GM12892 (cell line): ENCODE results near the gene SH3RF3.

Experiments
- POLR2A ChIP-seq: IDR thresholded peaks from 2 replicates; pipeline ENCODE4 v1.6.1; 2011; ENCODE audit warnings: low read depth, low read length, control low read depth
- POLR2AphosphoS5 ChIP-seq: IDR thresholded peaks from 2 replicates; pipeline ENCODE4 v1.6.1; 2011; ENCODE audit warnings: low read depth, low read length, control low read depth

GRCh38 chr2:109180786-109181185, 51.8 kb downstream of the SH3RF3 start:
- TF ChIP-seq POLR2A = no peak
- TF ChIP-seq POLR2AphosphoS5 = no peak
